Esophagus mucosa (tissue), 1 donor: ENCODE measurements around the gene PARM1. TPM values are rescaled to one million over a fixed set of nuclear protein-coding genes. Genes with fewer than 3 reads are reported as not detected.
"Not testable (repeated sequence)": the region's sequence is repeated elsewhere in the genome, so short reads cannot be mapped to it uniquely, and the experiment has no call there.

ENCODE experiments used
- ATAC-seq: fragments of 200-7000 bp; cut with Tn5 transposase; one replicate; pipeline ENCODE4 v1.9.1; 2020
- total RNA-seq: library from RNA; stranded (reverse); gene quantifications from one replicate; pipeline ENCODE4 v1.2.4, GENCODE V29; 2023
- donor health status: DM: yes; HTN: yes; CAD: no.

Gene PARM1
- total RNA-seq, 1 donor from 2014 or later, result 1.8 TPM

DNA sequence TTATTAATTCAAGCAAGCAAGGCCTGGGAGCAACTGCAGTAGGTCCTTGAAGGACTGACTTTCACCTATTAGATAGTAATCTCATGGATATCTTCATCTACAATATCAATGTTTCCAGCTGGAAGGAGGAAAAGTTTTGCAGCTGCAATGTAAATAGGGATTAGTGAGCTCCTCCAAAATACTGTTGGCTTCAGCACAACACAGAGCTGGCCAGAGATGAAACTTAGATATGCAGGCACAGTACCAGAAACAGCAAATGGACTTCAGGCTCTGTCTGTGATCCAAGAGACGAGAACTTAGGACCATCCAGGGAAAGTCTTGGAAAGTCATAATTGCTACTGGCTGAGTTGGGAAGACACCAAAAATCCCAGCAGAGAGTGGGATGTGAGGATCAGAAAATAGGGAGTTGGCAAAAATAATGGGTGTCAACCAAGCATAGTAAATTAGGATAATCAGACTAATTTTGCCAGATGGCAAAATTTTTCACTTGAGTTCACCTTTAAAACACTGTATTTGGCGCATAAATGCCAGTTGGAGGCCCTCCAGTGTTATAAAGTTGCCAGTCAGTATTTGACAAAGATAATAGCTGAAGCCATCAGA, 57.5 kb downstream of the PARM1 start:
- no peak for ATAC-seq

DNA sequence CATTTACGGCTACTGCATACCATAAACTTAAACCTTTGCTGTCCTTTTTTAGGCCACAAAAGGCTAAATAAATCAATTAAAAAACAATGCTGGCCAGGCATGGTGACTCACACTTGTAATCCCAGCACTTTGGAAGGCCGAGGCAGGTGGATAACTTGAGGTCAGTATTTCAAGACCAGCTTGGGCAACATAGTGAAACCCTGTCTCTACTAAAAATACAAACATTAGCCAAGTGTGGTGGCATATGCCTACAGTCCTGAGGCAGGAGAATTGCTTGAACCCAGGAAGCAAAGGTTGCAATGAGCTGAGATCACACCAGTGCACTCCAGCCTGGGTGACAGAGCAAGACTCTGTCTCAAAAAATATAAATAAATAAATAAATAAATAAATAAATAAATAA, 61.5 kb downstream of the PARM1 start:
- not testable (repeated sequence) for ATAC-seq

DNA sequence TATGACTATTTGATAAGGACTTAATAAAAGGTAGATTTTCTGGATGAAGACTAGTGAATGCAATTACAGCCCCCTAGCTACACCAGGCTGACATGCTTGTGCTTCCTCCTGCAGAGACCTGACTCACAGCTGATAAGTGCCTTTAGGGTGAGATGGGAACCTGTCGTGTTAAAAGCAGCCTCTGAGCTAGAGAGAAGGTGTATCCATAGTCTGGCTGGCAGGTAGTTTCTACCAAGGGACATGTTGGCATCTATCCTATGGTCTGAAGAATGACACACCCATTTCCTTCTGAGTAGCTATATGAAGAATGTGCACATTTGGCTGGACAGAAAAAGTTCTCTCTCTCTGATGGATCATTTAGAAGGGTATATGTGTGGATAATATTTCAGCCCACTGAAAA, 64.1 kb downstream of the PARM1 start:
- ATAC-seq, result peak; percentile 52

DNA sequence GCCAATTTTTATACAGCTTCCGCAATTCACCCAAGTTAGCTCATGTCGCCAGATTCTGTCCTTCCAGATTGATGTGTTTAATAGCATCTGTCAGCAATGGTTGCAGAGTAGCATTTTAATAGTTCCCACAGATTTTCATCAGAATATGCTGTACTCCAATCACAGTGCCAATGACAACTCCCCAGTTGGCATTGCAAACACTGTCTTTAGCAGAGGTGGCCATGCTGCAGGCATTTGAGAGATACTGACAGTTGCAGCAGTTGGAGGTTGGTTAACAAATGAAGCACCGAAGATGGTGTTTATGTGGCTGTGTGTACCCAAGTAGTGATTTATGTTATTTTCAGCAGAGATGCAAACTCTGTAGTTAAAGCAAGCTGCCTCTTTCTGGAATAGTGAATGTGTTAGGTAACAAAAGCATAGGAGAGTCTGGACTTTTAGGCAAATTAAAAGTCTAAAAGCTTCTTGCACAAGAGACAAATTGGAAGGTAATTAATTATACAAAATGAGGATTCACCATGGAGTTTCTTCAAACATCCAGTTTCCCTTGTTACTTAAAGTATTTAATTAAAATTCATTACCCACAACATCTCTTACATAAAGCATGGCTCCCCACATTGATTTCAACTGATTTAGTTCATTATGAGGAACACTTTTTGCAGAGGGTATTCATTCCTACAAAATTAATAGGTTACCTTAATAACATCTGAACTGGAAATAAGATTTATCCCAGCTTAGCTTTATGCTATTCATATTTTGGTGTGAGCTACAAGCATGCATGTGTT, 65.2 kb downstream of the PARM1 start:
- ATAC-seq, result no peak

DNA sequence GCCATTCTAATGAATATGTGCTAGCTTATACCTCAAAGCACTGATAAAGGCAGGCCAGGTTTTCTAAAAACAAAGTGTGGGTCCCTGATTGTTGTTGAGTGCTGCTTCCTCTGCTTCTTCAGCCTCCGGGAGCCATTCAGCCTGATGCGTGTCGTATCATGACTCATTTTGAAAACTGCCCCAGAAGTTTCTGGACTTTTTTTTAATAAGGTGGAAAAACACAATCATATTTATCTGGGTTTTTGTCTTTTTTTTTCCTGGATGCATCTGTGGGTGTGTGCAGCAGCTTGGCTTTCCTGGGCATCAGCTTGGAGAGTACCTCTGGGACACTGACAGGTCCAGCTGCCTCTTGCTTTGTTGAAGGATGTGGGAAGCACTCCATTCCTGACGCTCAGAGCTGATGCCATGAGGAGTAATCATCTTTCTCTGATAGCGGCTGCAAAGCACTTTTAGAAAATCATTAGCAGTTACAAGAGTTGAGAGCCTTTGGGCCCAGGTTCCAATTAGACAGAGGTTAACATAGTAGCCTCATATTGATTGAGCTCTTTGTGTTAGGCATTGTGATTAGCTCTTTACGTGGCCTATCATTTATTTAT, 66.9 kb downstream of the PARM1 start:
- no peak for ATAC-seq

DNA sequence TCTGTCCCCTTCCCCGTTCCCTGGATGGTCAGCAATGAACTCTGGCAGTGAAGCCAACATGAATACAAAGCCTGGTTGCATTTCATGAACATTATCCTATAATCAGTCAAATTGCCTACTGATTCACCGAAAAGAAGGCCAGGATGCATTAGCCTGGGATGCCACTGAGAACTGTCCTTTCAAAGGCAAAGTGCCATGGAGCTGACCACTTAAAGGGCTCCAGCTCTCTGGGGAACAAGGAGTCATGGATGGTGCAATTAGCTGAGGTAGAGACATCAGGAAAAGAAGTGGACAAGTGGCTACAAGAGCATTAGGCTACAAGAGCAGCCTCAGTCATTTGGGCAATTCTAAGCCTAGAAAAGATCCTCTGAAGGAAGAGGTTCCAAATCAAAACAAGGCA, 69.0 kb downstream of the PARM1 start:
- no peak for ATAC-seq

DNA sequence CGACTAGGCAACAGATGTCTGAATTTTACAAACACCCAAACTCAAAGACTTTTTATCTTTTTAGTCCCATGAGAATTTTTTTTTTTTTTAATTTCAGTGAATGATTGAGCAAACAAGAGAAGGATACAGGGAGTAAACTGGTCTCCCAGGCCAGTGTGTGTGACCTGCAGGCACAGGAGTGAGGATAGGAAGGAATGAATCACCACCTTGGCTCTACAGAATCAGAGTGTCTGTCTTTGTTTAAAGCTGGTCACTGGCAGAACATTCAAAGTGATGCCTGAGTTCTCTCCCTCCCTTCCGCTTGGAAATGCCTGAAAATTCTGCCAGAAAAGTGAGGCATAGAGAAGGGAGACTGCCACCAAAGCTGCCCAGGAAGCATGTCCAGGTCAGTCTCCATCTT, 69.5 kb downstream of the PARM1 start:
- ATAC-seq, result peak; percentile 44

DNA sequence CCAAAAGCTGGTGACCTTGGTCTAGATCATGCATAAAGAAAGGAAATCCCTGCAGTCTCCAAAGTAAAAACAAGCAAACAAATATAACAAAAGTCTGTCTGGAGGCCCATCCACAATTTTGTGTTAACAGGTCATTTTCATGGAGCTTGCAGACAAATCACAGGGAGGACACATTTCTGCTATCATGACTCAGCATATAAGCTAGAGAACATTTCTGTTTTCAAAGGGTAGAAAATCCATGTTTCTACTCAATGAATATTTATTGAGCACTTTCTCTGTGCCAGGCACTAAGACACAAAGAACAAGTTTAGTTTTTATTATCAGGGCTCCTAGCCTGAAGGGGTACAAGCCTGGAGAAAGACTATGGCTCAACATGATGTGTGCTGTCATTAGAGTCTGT, 71.1 kb downstream of the PARM1 start:
- ATAC-seq, result no peak

DNA sequence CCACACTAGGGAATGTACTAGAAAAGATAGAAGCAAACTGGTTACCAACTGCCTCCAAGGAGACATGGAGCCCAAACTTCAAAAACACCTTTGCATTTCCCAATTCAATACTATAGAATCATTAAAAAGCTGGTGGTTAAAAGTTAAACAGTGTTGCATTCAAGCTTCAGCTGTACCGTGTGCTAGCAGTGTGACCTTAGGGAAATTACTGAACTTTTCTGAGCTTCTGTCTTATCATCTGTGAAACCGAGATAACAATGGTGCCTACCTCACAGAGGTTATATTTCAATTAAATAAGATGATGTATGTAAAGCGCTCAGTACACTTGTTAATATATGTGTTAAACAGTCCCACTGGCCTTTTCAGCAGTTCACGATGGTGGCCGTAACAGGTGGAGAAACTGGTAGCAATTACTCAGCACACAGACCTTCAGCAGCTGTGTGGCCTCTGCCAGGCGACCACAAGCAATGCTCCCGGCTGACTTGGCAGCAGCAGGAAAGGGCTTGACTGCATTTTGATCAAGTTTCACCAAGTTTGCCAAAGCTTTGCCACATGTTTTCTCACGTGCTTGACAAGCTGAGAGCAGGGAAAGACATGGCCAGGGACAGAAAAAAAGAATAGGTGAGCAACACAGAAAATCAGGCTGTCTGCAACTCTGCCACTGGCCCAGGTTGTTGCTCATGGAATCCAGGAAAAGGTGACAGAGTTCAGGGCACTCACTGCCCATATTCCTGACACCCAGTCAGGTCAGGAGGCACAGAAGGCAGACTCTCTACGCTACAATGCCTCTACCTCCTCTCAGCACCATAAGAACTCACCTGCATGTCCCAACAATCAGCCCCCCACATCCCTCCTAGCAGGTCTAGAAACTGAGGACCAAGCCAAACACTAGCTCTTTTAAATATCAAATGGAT, 72.1 kb downstream of the PARM1 start:
- ATAC-seq, result no peak

DNA sequence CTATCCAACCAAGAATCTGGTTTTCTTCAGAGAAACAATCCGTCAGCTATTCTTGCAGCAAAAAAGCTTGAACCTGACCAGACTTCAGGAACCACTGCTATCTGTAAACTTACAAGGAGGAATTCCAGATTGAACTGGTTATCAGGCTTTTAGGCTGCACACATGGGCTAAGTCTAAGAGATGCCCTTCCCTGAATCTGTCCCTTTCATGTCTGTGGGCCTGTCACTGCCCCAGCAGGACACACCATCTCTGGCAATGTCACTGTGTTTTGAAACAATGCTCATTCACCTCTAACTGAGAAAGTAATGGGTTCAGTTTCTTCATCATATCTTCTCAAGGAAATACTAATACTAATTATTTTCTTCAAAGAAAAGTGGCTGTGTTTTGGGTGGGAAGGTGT, 72.8 kb downstream of the PARM1 start:
- ATAC-seq, result no peak

DNA sequence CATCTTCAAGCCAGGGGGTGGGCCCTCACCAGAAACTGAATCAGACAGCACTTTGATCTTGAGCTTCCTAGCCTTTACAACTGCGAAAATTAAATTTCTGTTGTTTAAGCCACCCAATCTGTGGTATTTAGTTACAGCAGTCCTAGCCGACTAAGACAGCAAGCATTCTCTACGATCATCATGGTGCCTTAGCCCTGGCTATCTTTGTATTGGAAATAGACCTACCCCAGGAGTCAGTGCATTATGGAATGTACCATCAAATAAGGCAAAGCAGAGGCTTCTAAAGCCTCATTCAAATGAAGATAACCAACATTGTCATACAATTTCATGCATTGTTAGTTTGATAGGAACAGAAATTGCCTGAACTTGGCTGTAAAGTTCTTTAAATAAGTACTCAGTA, 75.0 kb downstream of the PARM1 start:
- ATAC-seq, result no peak

DNA sequence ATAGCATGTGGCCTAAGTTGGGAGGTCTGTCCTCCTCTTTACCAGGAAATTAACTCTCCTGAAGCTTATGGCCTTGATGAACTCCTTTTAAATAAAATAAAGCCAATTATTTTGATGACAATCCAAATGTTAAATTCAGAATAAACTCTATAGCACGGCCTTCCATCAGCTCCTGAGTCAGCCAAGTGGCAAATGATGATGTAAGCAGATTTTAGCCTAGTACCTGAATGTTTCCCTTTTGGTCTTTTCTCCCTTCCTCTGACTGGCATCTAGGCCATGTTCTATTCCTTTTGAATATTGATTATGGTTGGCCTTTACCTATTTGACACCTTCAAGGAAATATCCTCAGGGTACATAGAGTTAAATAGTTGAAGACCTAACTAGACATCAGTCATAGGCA, 76.2 kb downstream of the PARM1 start:
- ATAC-seq, result no peak

DNA sequence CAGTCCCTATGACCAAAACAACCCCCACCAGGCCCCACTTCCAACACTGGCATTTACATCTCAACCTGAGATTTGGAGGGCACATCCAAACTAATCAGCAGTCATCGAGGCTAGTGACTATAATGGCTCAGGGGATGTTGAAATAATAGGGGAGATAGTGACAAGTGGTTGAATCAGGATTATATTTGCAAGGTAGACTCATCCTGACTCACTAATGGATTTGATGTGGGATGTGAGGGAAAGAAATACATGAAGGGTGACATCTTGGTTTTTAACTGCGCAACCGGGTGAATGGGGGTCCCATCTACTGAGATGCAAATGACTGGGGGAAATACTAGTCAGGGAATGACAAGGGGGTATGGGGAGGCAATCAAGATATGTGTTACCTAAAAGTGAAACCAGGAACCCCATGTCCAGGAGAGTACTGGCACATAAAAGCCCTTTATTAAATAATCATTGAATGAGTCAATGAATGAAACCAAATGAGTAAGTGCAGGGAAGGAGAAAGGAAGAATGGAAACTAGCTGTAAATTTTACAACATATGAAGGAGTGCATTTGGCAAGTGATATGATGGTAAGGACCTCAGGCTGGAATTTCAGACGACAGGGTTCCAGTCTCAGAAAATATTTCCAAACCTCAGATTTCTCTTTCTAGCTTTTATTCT, 78.3 kb downstream of the PARM1 start:
- peak; percentile 16 for ATAC-seq

DNA sequence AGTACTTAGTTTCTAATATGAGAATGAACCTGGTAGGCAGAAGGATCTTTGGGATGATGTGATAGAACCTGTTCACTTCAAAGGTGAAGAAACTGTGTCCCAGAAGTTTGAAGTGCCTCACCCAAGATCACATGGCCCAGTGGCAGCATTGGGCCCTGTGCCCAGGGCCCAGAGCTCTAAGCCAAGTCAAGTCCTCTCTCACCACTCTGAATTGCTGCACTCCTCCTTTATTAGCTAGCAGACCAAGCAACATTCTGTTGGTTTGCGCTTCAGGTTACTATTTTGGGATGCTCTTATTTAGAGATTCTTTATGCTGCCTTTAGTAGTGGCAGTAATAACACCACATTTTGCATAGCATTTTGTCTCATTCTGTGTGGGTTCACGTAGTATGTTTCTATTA, 82.7 kb downstream of the PARM1 start:
- peak; percentile 89 for ATAC-seq

DNA sequence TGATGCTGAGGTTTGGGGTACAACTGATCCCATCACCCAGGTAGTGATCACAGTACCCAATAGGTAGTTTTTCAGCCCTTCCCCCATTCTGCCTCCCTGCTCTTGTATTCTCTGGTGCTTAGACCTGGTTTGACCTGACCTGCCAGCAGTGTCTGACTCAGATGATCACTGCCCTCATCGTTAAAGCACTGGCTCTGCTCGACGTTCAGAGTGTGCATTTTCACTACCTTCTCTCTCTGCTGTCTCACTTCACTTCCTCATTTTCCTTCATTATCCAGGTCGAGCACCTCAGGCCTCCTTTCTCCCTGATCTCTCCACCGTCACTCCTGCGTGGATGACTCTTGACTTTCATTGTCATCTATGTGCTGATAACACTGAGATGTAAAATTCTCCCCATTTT, 83.6 kb downstream of the PARM1 start:
- peak; percentile 84 for ATAC-seq

DNA sequence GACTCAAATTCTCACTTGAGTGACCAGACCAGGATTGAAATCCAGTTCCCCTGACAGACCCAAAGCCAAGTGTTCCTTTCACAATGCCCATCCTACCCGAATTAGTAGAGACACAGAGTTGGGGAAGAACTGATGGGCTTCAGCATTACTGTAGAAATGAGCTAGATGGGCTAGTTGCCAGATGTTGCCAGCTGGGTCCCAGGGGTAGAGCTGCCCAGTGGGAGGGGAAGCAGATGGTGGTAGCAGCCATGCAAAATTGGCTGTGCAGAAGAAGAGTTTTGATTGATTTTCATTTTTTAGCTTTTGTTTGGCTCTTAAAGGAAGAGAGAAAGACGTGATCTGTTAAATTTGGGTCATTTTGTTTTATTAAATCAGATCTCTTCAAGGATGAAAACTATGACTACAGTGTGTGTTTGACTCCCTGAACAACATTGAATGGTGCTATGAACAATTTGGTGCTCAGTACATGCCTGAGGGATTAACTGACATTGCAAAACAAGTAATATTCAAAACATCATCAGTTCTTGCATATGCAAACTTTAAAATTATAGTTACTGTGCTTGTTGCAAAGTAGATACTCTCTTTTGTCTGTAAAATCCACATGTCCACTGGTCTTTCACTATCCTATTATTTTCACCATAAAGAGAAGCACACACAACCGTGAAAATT, 86.0 kb downstream of the PARM1 start:
- no peak for ATAC-seq

DNA sequence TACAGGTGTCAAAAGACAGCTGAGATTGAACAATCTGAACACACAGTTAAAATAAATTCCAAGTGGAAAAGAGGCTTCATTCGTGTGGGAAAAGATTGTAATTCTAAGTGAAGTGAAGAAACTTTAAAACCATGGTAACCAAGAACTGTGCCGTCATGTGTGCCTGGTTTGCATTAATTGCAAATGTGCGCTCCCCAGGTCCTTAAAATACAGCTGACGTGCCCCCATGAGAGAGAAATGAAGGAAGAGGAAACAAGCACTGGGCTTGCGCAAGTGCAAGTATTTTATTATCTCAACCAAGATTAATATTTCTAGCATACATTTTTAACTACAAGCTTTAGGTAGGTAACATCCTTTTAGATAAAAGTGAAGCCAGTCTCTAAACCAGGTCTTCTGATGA, 92.5 kb downstream of the PARM1 start:
- ATAC-seq, result no peak

DNA sequence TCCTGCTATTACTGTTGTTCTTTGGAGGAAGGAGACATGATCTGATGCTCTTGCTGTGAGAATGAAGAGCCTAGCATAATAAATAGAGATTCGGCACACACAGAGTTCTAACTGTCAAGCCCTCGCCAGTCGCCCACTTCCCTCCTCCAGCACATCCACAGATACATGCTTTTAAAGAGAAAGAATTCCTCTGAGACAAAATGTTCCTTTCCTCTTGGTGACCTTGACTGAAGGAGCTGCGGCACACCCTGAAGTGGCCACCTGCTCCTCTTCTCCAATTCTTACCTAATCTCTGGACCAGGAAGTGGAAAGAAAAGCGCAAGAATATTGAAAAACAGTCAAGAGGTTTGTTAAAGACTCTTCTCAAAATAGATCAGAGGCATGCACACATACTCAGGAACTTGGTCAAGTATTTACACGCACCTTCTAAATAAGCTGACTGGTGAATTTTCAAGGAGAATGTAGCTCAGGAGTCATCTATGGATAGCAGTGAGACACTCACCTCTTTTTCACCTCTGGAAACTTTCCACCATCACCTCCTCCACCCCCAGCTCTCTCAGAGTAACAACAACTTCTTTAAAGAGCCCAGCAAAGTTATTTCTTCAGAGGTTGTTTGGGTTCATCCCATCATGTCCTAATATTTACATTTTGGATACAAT, 95.4 kb downstream of the PARM1 start:
- no peak for ATAC-seq

DNA sequence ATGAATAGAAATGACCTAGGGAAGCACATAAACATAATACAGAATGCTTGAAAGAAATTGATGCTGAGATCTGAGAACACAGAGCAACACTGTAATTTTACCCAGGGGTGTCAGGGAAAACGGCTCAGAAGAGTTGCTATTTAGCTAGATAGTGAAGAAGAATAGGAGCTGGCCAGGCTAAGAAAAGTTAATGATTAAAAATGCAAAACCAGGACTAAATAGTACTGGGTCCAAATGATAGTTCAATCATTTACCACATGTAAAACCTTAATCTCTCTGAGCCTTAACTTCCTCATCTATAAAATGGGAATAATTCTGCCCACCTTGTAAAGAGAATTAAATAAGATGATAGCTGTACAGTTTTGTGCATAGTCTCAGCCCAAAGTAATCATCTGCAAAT, 97.1 kb downstream of the PARM1 start:
- no peak for ATAC-seq

DNA sequence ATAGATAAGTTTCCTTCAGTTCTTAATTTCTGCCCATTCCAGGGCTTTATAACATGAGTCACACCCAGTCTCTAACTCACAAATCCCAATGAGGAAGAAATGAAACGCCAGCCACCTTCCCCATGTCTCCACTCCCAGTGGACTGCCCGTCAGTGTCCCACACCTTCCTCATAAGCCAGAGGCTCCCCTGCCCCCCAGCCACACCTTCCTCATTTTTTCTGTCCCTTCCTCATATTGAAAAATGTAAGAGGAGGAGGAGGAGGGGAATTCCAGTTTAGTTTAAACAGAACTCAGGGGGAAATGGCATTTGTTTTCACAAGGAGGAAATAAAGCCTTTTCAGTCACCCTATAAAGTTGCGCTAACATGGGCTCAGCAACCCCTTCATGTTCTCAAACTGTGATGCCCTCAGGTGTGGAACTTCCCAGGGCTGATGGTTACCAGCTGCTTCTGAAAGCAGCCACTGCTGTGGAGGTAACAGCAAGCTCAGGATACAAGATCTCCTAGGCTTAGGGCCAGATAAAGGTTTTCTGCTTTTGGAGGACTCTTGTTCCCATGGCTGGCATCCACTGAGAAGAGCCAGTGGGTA, 97.8 kb downstream of the PARM1 start:
- no peak for ATAC-seq

DNA sequence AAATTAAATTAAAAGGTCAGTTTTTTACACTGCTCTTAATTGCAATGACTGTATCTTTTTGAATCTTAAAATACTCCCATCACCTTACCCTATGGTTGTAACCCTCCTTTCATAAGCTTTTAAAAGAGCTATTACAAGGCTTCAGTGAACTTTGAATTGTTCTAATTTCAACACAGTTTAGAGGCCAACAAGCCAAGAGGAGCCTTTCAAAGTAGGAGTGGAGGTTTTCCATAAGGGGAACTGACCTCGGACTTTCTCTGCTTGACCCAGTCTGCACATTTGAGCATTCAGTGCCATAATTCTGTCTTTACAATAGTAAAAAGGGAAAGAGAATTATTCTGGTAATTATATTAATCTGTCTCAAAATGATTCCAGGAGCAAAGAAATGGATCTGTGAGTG, 98.9 kb downstream of the PARM1 start:
- no peak for ATAC-seq
